Gastrocnemius medialis (tissue), 4 donors: ENCODE results near the gene MRTO4.

ENCODE experiments used
- POLR2A ChIP-seq, 2 donors: fragments of 450-650 bp; IDR thresholded peaks; one replicate each; pipeline ENCODE4 v1.6.1; 2017; ENCODE audit warnings: antibody characterized with exemption in 2 of 2, mild to moderate bottlenecking in 2 of 2, moderate library complexity in 2 of 2
- TF ChIP-seq, protein P1 (sequence below), 5 experiments: fragments of 450-650 bp in 3 of 5; fragments of 200-600 bp in 2 of 5; sonication (generic) in 2 of 5; IDR thresholded peaks in 4 of 5; conservative IDR thresholded peaks in 1 of 5; 1 replicate in 4 of 5; 2 replicates in 1 of 5; pipeline ENCODE4 v1.5.1; 2016 to 2019; ENCODE audit warnings: antibody characterized with exemption in 5 of 5, mild to moderate bottlenecking in 3 of 5, moderate library complexity in 3 of 5

- TF ChIP-seq, protein P1, sequence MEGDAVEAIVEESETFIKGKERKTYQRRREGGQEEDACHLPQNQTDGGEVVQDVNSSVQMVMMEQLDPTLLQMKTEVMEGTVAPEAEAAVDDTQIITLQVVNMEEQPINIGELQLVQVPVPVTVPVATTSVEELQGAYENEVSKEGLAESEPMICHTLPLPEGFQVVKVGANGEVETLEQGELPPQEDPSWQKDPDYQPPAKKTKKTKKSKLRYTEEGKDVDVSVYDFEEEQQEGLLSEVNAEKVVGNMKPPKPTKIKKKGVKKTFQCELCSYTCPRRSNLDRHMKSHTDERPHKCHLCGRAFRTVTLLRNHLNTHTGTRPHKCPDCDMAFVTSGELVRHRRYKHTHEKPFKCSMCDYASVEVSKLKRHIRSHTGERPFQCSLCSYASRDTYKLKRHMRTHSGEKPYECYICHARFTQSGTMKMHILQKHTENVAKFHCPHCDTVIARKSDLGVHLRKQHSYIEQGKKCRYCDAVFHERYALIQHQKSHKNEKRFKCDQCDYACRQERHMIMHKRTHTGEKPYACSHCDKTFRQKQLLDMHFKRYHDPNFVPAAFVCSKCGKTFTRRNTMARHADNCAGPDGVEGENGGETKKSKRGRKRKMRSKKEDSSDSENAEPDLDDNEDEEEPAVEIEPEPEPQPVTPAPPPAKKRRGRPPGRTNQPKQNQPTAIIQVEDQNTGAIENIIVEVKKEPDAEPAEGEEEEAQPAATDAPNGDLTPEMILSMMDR (IDR thresholded peaks at IDR 0.05 in 4 of 5, conservative IDR thresholded peaks at IDR 0.05 in 1 of 5): no peak
- no peak for TF ChIP-seq POLR2A (IDR thresholded peaks at IDR 0.05)
These were observed 48.6 kb downstream of the MRTO4 start for GRCh38 chr1:19300211-19300610.
